Hepatocyte (in vitro differentiated cells): ENCODE data around the gene TMEM87A.

ENCODE experiments used
- CTCF ChIP-seq: fragments of 200-600 bp; sonication (generic); IDR thresholded peaks from 2 replicates; pipeline ENCODE4 v1.5.1; 2016; ENCODE audit warnings: antibody characterized with exemption, mild to moderate bottlenecking; ENCODE audit not compliant: poor library complexity
- EZH2 ChIP-seq: fragments of 200-600 bp; sonication (generic); IDR thresholded peaks from 2 replicates; pipeline ENCODE4 v1.6.1; 2016; ENCODE audit warnings: antibody characterized with exemption, mild to moderate bottlenecking, borderline replicate concordance
- EZH2phosphoT487 ChIP-seq: fragments of 200-600 bp; sonication (generic); IDR thresholded peaks from one replicate; pipeline ENCODE4 v1.6.1; 2018; ENCODE audit warnings: antibody characterized with exemption, mild to moderate bottlenecking, low read depth, moderate library complexity; ENCODE audit not compliant: unreplicated experiment, severe bottlenecking

DNA sequence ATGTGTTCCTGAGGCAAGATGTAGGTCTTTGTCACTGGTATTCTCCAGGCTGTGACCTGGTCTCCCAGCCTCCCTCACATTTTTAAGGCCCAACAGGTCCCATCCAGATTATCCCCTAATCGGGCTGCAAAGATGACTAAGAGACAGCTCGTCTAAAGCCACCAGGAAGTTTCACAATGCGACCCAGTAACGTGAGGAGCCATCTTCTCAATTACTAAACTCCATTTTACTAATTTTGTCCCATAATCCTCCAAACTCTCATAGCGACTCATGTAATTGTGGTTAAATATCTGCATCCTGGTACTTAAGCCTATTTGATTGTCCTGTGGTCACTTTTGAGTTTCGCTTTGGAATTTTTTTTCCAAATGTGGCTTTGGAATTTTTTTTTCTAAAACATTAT is 108.1 kb downstream of the TMEM87A start:
- TF ChIP-seq CTCF: no peak
- no peak for TF ChIP-seq EZH2
- no peak for TF ChIP-seq EZH2phosphoT487
